SK-N-SH treated with all-trans-retinoic acid at 6 μM for 48 hours (cell line): ENCODE data around the gene PLP2.

ENCODE experiments used
- ATAC-seq: fragments of 200-7000 bp; cut with Tn5 transposase; 3 replicates; pipeline ENCODE4 v1.9.1; 2020; ENCODE audit warnings: mild to moderate bottlenecking, moderate library complexity
- BACH2 ChIP-seq: fragments of 250-450 bp; sonication (Bioruptor Pico); IDR thresholded peaks from 2 replicates; pipeline ENCODE4 v1.9.0; 2021; ENCODE audit warnings: mild to moderate bottlenecking, borderline replicate concordance
- CREB5 ChIP-seq: fragments of 250-450 bp; sonication (Bioruptor Pico); IDR thresholded peaks from 2 replicates; pipeline ENCODE4 v1.5.1; 2020; ENCODE audit warnings: low read depth, mild to moderate bottlenecking, moderate library complexity
- CSDC2 ChIP-seq: fragments of 250-450 bp; sonication (Bioruptor Pico); IDR thresholded peaks from 2 replicates; pipeline ENCODE4 v1.5.0; 2020; ENCODE audit warnings: mild to moderate bottlenecking, moderate library complexity
- CSRNP3 ChIP-seq: fragments of 250-450 bp; sonication (Bioruptor Pico); IDR thresholded peaks from 2 replicates; pipeline ENCODE4 v1.5.1; 2021; ENCODE audit warnings: mild to moderate bottlenecking, moderate library complexity
- ESRRG ChIP-seq: fragments of 250-450 bp; sonication (Bioruptor Pico); IDR thresholded peaks from 2 replicates; pipeline ENCODE4 v1.6.1; 2021; ENCODE audit warnings: mild to moderate bottlenecking
- GLIS3 ChIP-seq: fragments of 250-450 bp; sonication (Bioruptor Pico); IDR thresholded peaks from 2 replicates; pipeline ENCODE4 v1.5.0; 2020; ENCODE audit warnings: mild to moderate bottlenecking, moderate library complexity
- OSR1 ChIP-seq: fragments of 250-450 bp; sonication (Bioruptor Pico); IDR thresholded peaks from 2 replicates; pipeline ENCODE4 v1.8.0; 2022; ENCODE audit warnings: moderate library complexity, mild to moderate bottlenecking, inconsistent platforms
- PATZ1 ChIP-seq: fragments of 250-450 bp; sonication (Bioruptor Pico); IDR thresholded peaks from 2 replicates; pipeline ENCODE4 v1.8.0; 2020; ENCODE audit warnings: mild to moderate bottlenecking, moderate library complexity, borderline replicate concordance
- POU6F1 ChIP-seq: fragments of 250-450 bp; sonication (Bioruptor Pico); IDR thresholded peaks from 2 replicates; pipeline ENCODE4 v1.8.0; 2021; ENCODE audit warnings: low read depth, mild to moderate bottlenecking, moderate library complexity, borderline replicate concordance
- PPARA ChIP-seq: fragments of 250-450 bp; sonication (Bioruptor Pico); IDR thresholded peaks from 2 replicates; pipeline ENCODE4 v1.5.0; 2020; ENCODE audit warnings: mild to moderate bottlenecking, borderline replicate concordance
- RARB ChIP-seq: fragments of 250-450 bp; sonication (Bioruptor Pico); IDR thresholded peaks from 2 replicates; pipeline ENCODE4 v1.8.0; 2021; ENCODE audit warnings: mild to moderate bottlenecking, moderate library complexity
- SNAI2 ChIP-seq: fragments of 250-450 bp; sonication (Bioruptor Pico); IDR thresholded peaks from 2 replicates; pipeline ENCODE4 v1.5.0; 2020; ENCODE audit warnings: mild to moderate bottlenecking, moderate library complexity
- TCF4 ChIP-seq: fragments of 250-450 bp; sonication (Bioruptor Pico); IDR thresholded peaks from 2 replicates; pipeline ENCODE4 v1.8.0; 2021; ENCODE audit warnings: mild to moderate bottlenecking, moderate library complexity, borderline replicate concordance
- TOX ChIP-seq: fragments of 250-450 bp; sonication (Bioruptor Pico); IDR thresholded peaks from 2 replicates; pipeline ENCODE4 v1.8.0; 2021; ENCODE audit warnings: mild to moderate bottlenecking, moderate library complexity, borderline replicate concordance
- TSHZ2 ChIP-seq: fragments of 250-450 bp; sonication (Bioruptor Pico); IDR thresholded peaks from 2 replicates; pipeline ENCODE4 v1.5.0; 2020; ENCODE audit warnings: mild to moderate bottlenecking, moderate library complexity
- ZC3H10 ChIP-seq: fragments of 250-450 bp; sonication (Bioruptor Pico); IDR thresholded peaks from 2 replicates; pipeline ENCODE4 v1.5.1; 2021; ENCODE audit warnings: mild to moderate bottlenecking, moderate library complexity
- ZFP3 ChIP-seq: fragments of 250-450 bp; sonication (Bioruptor Pico); IDR thresholded peaks from 2 replicates; pipeline ENCODE4 v1.5.0; 2020; ENCODE audit warnings: mild to moderate bottlenecking, moderate library complexity
- ZFP30 ChIP-seq: fragments of 450-650 bp; formaldehyde crosslinking; IDR thresholded peaks from 2 replicates; pipeline ENCODE4 v1.5.0; 2022; ENCODE audit warnings: mild to moderate bottlenecking, moderate library complexity
- ZNF565 ChIP-seq: fragments of 450-650 bp; formaldehyde crosslinking; conservative IDR thresholded peaks from 2 replicates; pipeline ENCODE4 v1.5.0; 2020; ENCODE audit warnings: low read depth, mild to moderate bottlenecking, moderate library complexity
- ZNF8 ChIP-seq: fragments of 450-650 bp; formaldehyde crosslinking; IDR thresholded peaks from 2 replicates; pipeline ENCODE4 v1.5.0; 2020; ENCODE audit warnings: mild to moderate bottlenecking, moderate library complexity

PLP2 gene

GRCh38 chrX:49206543-49206942 lies 34.8 kb downstream of the PLP2 start:
- ATAC-seq, result no peak
- TF ChIP-seq ZNF565 (CRISPR knock-in tag) (no peak), ZC3H10 (CRISPR knock-in tag) (no peak), BACH2 (CRISPR knock-in tag) (no peak), CSDC2 (CRISPR knock-in tag) (no peak), OSR1 (no peak), ZNF8 (no peak), TOX (CRISPR knock-in tag) (no peak), ZFP3 (CRISPR knock-in tag) (no peak), CREB5 (CRISPR knock-in tag) (no peak)

- ATAC-seq, result no peak
Measured at GRCh38 chrX:49208399-49208798, 36.7 kb downstream of the PLP2 start.

GRCh38 chrX:49209434-49210251 lies 37.9 kb downstream of the PLP2 start:
- ATAC-seq, result no peak
- no peak for TF ChIP-seq TCF4 (CRISPR knock-in tag)
- TF ChIP-seq RARB (CRISPR knock-in tag), result no peak
- TF ChIP-seq ZC3H10 (CRISPR knock-in tag), result no peak
- TF ChIP-seq ZFP3 (CRISPR knock-in tag), result no peak
- no peak for TF ChIP-seq PATZ1 (CRISPR knock-in tag)
- TF ChIP-seq PPARA (CRISPR knock-in tag), result no peak
- TF ChIP-seq CSRNP3 (CRISPR knock-in tag), result no peak
- TF ChIP-seq ZFP30 (CRISPR knock-in tag), result no peak
- TF ChIP-seq ZNF565 (CRISPR knock-in tag), result no peak
- no peak for TF ChIP-seq CSDC2 (CRISPR knock-in tag)
- TF ChIP-seq TSHZ2, result no peak
- TF ChIP-seq POU6F1, result no peak
- no peak for TF ChIP-seq ESRRG (CRISPR knock-in tag)
- no peak for TF ChIP-seq GLIS3 (CRISPR knock-in tag)
- no peak for TF ChIP-seq SNAI2 (CRISPR knock-in tag)

More at GRCh38 chrX:49208399-49208798, 36.7 kb downstream of the PLP2 start:
- TF ChIP-seq CSDC2 (CRISPR knock-in tag) (no peak), CSRNP3 (CRISPR knock-in tag) (no peak), POU6F1 (no peak)
